RPMI7951 (cell line): ENCODE measurements around the gene PTPRCAP. TPM values are rescaled to one million over a fixed set of nuclear protein-coding genes. Genes with fewer than 3 reads are reported as not detected.
A peak's percentile ranks its signal among the peaks of the same experiment; 100 is the strongest.

ENCODE experiments used
- DNase-seq: peaks from one replicate; pipeline ENCODE4 v3.0.0-alpha.2; 2012; ENCODE audit warnings: low read depth
- total RNA-seq: library from RNA; depleted of rRNA; stranded (reverse); fragments of >200 nt; shearing (Covaris generic); gene quantifications from 2 replicates; pipeline ENCODE4 v1.2.3, GENCODE V29; 2014

The PTPRCAP gene
- total RNA-seq, 1 experiment from 2014 or later, result not detected

DNA sequence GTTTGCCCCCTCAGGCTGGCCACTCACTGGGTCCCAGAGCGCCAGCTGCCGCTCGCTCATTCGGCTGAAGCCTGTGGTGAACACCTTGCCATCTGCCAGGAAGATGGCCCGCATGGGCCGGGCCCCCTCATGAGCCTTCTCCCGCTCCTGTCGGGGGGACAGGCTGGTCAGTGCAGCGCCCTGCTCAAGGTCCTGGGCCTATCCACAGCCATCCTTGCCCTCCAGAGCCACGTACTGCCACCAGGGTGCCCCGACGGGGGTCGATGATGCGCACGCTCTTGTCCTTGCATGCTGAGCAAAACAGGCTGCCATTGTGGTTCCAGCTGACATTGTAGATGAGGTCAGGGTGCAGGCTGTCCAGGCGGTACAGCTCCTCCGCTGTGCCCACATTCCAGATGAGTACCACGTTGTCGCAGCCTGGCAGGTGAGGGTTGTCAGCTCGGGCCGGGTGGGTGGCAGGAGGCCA lies 3.6 kb upstream of the PTPRCAP start:
- DNase-seq, result no peak

DNA sequence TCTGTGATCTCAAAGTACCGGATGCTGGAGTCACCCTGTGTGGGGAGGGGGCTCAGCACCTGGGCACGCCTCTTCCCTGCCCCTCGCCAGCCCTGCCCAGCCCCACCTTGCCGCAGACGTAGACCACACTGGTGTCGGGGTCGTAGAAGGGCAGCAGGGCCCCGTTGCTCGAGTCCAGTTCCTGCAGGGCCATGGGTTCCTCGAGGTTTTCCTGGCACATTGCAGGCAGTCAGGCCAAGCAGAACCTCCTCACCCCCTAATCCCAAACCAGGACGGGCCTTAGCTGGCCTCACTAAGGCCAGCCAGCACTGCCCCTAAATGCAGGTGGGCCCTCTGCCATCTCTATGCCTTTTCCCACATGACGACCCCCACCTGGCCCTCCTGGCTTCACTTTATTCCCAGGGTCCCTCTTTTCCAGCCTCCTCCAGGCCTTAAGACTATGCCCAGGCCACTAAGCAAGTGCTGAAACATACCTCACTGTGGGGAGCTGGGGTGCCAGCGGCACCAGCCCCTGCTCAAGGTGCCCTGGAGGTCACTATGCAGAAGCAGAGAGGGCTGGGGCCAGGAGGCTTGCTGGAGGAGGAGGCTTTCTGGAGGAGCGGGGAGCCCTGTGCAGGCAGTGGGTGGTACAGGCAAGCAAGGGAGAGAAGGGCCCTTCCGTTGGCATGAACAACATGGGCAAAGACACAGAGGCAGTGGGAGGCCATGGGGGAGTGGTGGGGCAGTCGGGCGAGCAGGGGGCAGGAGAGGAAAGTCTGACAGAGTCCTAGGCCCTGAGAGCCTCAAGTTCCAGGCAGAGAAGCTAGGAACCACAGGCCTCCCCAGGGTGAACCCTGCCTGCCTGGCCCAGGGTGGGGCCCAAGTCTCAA lies 3.0 kb upstream of the PTPRCAP start:
- no peak for DNase-seq

- peak; percentile 22 for DNase-seq
Measured at GRCh38 chr11:67439321-67440228, 2.1 kb upstream of the PTPRCAP start.

GRCh38 chr11:67438158-67438902 lies 848 bp upstream of the PTPRCAP start:
- DNase-seq, result no peak

DNA sequence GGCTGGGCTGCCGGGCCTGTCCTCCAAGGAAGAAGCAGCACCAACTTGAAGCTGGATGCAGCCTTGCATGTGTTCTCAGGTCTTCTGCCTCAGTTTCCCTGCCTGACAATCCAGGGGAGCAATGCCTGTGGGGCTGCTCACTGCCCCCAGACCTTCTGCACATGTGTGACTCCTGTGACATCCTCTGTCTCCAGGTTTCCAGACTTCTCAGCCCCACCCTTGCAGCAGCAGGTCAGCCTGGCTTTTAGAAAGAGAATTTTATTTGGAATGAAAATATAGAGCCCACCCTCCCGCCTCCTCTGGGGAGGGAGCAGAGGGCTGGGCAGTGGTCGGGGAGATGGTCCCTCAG lies 301 bp upstream of the PTPRCAP start:
- DNase-seq, result no peak

DNA sequence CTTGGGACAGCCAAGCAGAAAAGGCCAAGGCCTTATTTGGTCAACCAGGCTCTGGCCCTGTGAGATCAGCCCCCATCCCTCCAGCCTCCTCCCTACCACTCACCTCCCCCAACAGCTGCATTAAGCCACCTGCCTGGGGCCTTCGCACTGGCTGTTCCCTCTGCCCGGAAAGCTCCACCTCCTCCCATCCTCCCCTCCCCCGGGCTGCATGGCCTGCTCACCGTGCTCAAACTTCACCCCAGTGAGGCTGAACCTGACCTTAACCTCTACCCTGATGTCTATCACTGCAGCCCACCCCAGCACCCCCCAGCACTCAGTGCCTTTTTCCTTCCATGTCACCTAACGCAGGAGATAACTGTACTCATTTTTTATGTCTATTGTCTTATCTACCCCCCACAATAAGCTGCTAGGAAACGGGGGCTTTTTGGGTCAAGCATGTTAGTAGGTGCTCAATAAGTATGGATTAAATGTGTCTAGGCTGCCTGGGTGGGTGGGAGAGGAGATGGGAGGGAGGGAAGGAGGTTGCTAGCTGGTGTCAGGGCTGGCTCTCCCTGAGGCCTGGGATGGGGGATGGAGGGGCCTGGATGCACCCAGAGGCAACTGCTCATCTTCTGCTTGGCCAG lies 912 bp downstream of the PTPRCAP start:
- DNase-seq, result no peak

DNA sequence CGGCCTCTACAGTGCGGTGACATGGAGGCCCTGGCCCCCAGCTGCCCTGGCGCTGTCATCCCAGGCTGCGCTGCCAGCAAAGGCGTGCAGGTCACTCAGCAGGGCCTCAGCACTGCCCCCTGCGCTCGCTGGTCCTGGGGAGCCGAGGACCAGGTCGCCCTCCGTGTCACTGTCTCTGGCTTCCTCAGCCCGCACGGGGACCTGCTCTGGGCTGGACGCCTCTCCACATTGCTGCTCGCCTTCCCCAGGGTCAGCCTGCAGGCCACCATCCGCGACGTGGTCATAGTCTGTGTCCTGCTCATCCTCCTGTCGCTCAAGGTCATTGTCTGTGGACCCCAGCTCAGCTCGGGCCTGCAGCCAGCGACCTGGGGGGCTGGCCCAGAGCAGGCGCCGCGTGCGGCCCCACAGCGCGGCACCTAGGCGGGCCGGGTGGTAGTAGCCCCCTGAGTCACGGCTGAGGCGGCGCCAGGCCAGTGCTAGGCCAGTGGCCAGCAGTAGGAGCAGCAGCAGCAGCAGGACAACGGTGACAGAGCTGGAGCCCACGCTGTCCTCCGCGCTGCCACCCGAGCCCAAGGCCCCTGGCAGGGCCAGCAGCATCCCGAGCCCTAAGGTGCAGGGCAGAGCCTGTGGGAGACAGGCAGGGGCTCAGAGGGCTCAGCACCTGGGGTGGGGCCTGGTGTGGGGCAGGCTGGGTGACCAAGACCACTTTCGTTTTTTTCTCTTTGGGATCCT lies 1.6 kb downstream of the PTPRCAP start:
- DNase-seq, result no peak

- DNase-seq, result no peak
Measured at GRCh38 chr11:67435031-67435726, 2.3 kb downstream of the PTPRCAP start.

- no peak for DNase-seq
Measured at GRCh38 chr11:67434395-67434881, 3.0 kb downstream of the PTPRCAP start.

- no peak for DNase-seq
Measured at GRCh38 chr11:67433536-67434394, 3.7 kb downstream of the PTPRCAP start.

GRCh38 chr11:67432655-67433349 lies 4.7 kb downstream of the PTPRCAP start:
- DNase-seq, result no peak

GRCh38 chr11:67431346-67432249 lies 5.9 kb downstream of the PTPRCAP start:
- DNase-seq, result no peak

DNA sequence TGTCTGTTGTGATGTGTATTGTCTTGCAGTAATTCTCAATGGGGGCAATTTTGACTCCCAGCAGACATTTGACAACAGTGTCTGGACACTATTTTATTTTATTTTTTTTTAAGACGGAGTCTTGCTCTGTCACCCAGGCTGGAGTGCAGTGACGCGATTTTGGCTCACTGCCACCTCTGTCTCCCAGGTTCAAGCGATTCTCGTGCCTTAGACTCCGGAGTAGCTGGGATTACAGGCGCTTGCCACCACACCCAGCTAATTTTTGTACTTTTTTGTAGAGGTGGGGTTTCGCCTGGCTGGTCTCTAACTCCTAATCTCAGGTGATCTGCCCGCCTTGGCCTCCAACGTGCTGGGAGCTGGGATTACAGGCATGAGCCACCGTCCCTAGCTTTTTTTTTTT lies 7.8 kb downstream of the PTPRCAP start:
- no peak for DNase-seq

- no peak for DNase-seq
Measured at GRCh38 chr11:67429038-67429668, 8.3 kb downstream of the PTPRCAP start.

DNA sequence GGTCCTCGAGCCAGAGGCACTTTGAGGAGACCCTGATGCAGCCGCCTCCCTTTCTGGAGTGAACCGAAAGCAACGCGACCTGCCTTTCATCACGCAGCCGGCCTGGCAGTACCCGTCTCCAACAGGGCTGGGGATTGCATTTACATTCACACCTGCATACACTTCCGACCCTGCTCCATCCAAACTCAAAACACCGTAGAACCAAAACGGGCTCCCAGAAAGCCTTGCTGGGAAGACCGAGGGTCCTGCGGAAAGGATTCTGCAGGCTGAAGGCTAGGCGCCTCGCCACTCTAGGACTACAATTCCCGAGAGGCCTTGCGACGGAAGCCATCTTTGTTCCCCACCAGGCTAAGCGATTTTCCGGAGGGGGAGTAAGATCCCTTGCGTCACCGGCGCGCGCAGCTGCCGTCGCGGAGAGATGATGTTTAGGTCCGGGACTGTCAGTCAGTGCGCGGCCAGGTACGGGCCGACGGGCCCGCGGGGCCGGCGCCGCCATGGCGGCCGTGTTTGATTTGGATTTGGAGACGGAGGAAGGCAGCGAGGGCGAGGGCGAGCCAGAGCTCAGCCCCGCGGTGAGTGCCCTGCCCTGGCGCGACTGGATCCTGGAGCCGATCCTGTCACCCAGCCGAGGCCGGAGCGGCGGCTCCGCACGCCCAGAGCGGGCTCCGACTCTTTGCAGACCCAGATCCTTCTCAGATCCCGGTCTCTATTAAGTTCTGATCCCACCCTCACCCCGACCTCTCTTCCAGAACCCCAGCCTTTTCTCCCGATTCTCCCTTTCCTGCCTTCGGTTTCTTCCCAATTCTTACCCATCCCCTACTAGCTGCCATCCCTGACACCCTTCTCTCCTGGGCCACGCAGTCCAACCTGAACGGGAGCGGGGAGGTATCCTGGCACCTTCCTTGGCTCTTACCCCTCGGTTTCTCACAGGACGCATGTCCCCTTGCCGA lies 9.2 kb downstream of the PTPRCAP start, which contains the start of gene RPS6KB2:
RPS6KB2 (plus strand) TSS at position 443 of the 950 bp plus-strand sequence; CDS start at position 495, 52 bp downstream.
- DNase-seq, result peak; percentile 94
